K562 (cell line): ENCODE results near the gene DZIP3.

ENCODE experiments used
- CTCF ChIP-seq, 3 experiments: IDR thresholded peaks in 2 of 3; conservative IDR thresholded peaks in 1 of 3; 2 replicates each; pipeline ENCODE4 v1.5.1; 2011 to 2012; ENCODE audit warnings: low read length in 3 of 3, mild to moderate bottlenecking in 3 of 3, control low read depth in 2 of 3, improper control_type of control experiment in 1 of 3, inconsistent platforms in 1 of 3, low read depth in 1 of 3, mixed read lengths in 1 of 3, moderate library complexity in 1 of 3; ENCODE audit not compliant: insufficient read depth in 2 of 3
- EZH2 ChIP-seq: IDR thresholded peaks from 2 replicates; pipeline ENCODE4 v1.6.1; 2012; ENCODE audit warnings: low read depth, mild to moderate bottlenecking, inconsistent platforms, low read length, borderline replicate concordance
- HMG20B ChIP-seq: fragments of 250-450 bp; sonication (Bioruptor Pico); IDR thresholded peaks from 2 replicates; pipeline ENCODE4 v1.5.0; 2021; ENCODE audit warnings: mild to moderate bottlenecking
- MEF2A ChIP-seq: IDR thresholded peaks from 2 replicates; pipeline ENCODE4 v1.6.1; 2011; ENCODE audit warnings: low read depth, mild to moderate bottlenecking, low read length, moderate library complexity; ENCODE audit not compliant: control insufficient read depth
- ZBTB2 ChIP-seq: fragments of 450-650 bp; IDR thresholded peaks from 2 replicates; pipeline ENCODE4 v1.6.1; 2016; ENCODE audit warnings: antibody characterized with exemption
- ZNF318 ChIP-seq, 2 experiments: fragments of 450-650 bp; IDR thresholded peaks; 2 replicates each; pipeline ENCODE4 v1.6.1; 2016; ENCODE audit warnings: mild to moderate bottlenecking in 2 of 2, borderline replicate concordance in 1 of 2, low read depth in 1 of 2, moderate library complexity in 1 of 2

DNA sequence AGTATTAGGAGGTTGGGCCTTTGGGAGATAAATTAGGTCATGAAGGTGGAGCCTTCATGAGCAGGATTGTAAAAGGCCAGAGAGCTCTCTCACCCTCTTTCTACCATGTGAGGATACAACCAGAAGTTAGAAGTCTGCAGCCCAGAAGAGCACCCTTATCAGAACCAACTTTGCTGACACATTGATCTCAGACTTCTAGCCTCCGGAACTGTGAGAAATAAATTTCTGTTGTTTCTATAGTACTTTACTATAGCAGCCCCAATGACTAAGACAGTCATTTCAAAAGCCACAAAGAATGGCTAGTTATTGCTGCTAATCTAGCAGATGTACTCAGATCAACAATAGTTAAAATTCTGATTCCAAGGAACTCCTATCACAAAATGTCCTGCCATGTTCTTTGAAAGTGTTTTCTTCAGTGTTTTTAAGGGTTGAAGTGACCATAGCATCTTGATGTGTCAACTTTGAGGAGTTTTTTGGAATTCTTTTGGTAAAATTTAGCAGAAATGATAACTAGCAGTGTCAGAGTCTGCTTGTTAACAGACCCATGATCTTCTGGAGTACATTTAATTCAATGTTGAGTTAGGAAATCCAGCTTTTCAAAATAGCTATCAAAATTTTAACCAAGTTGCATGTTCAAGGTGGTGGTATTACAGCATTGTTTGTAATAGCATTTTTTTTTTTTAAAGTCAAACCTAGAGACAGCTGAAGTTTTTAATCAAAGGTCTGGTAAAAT, 10.3 kb downstream of the DZIP3 start:
- TF ChIP-seq EZH2 (no peak), ZNF318 (IDR thresholded peaks at IDR 0.05; ENCODE audit: borderline replicate concordance in 1 of 2, low read depth in 1 of 2) (no peak), MEF2A (no peak), HMG20B (no peak), CTCF (IDR thresholded peaks at IDR 0.05 in 2 of 3, conservative IDR thresholded peaks at IDR 0.05 in 1 of 3; ENCODE audit: insufficient read depth in 2 of 3, low read depth in 1 of 3, low read length in 3 of 3) (no peak), ZBTB2 (no peak)
